ENCODE data around the gene SPAG6.
A peak's percentile ranks its signal among the peaks of the same experiment; 100 is the strongest.

Gene SPAG6

DNA sequence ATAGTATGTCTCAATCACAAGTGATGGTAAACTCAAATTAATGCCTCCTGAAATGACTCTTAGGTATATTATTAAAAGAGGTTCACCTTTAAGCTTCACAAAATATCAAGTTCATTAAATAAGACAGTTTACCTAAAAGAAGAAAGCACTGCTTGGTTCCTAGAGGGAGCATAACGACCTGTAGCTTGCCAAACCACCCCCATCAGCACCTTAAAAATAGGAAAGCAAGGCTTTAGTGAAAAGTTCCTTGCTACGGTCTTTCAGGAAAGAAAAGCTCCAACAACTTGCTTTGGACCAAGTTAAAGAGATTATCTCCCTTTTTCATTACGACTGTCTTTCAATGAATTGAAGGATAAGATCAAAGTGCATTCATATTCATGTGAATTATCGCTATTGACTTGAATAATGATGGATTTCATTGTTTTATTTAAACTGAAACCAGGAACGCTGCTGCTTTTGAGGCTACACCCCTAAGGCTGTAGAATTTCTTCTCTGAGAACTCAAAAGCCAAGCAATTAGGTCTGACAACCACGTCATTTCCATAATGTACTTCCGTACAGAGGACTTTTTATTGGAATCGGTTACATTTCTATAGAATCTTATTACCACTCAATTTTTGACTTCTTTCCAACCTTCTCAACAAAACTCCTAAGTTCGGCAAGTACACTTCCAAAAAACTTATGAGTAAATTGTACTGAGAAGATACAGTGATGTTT is 7.0 kb upstream of the SPAG6 start:
- no peak overlapping the region for H3K4me3 ChIP-seq (ENCODE audit: low read depth, low read length)
- TF ChIP-seq, protein P1, sequence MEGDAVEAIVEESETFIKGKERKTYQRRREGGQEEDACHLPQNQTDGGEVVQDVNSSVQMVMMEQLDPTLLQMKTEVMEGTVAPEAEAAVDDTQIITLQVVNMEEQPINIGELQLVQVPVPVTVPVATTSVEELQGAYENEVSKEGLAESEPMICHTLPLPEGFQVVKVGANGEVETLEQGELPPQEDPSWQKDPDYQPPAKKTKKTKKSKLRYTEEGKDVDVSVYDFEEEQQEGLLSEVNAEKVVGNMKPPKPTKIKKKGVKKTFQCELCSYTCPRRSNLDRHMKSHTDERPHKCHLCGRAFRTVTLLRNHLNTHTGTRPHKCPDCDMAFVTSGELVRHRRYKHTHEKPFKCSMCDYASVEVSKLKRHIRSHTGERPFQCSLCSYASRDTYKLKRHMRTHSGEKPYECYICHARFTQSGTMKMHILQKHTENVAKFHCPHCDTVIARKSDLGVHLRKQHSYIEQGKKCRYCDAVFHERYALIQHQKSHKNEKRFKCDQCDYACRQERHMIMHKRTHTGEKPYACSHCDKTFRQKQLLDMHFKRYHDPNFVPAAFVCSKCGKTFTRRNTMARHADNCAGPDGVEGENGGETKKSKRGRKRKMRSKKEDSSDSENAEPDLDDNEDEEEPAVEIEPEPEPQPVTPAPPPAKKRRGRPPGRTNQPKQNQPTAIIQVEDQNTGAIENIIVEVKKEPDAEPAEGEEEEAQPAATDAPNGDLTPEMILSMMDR (IDR thresholded peaks at IDR 0.05; ENCODE audit: borderline replicate concordance, insufficient read depth, low read depth, low read length): no peak

DNA sequence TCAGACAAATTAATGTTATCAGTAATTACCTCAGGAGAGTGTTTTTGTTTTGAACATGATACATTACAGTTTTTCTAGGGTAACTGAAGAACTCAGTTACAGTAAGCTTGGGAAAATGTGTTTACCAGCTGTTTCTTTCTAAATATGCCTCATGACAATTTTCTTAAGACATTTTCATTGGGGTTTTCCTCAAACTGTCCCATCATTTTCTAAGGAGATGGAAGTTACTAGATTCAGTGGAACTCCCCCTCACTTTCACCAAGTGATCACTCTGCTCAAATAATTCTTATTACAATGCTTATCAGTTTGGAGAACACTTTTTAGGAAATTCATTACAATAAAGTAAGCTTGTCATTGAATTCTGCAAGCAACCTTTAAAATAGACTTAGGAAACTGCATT is 6.4 kb upstream of the SPAG6 start:
- H3K4me3 ChIP-seq (ENCODE audit: low read depth, low read length): no peak overlapping the region
- TF ChIP-seq, protein P1 (IDR thresholded peaks at IDR 0.05; ENCODE audit: borderline replicate concordance, insufficient read depth, low read depth, low read length): no peak

DNA sequence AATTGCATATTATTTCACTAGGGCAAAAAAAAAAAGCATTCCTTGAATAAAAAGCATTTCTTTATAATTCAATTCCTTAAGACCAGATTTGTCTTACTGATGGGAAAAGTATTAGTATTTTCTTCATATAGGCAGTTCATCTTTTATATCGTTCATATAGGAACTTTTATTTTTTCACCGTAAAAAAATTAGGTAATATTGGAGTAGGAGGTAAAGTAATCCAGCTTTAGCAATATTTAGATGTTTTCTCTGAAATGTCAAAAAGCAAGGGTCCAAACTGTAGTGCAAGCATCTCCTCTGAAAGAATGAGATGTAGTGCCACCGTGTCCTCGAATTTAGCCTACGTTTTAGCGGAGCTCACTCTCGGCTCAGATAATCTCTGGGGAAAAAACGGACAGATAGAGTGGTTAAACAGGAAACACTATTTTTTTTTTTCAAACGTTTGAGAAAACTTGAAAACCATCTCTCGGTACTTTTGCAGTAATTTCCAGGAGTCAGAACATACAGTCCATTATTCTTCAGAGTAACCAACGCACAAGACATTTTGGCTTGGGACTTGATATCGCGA is 5.5 kb upstream of the SPAG6 start:
- TF ChIP-seq, protein P1 (IDR thresholded peaks at IDR 0.05; ENCODE audit: borderline replicate concordance, insufficient read depth, low read depth, low read length): no peak
- peak overlapping the region; percentile 71 for H3K4me3 ChIP-seq (ENCODE audit: low read depth, low read length)

GRCh38 chr10:22340329-22341189 is 4.7 kb upstream of the SPAG6 start:
- peak overlapping the region; percentile 71 for H3K4me3 ChIP-seq (ENCODE audit: low read depth, low read length)
- TF ChIP-seq, protein P1 (IDR thresholded peaks at IDR 0.05; ENCODE audit: borderline replicate concordance, insufficient read depth, low read depth, low read length): no peak

DNA sequence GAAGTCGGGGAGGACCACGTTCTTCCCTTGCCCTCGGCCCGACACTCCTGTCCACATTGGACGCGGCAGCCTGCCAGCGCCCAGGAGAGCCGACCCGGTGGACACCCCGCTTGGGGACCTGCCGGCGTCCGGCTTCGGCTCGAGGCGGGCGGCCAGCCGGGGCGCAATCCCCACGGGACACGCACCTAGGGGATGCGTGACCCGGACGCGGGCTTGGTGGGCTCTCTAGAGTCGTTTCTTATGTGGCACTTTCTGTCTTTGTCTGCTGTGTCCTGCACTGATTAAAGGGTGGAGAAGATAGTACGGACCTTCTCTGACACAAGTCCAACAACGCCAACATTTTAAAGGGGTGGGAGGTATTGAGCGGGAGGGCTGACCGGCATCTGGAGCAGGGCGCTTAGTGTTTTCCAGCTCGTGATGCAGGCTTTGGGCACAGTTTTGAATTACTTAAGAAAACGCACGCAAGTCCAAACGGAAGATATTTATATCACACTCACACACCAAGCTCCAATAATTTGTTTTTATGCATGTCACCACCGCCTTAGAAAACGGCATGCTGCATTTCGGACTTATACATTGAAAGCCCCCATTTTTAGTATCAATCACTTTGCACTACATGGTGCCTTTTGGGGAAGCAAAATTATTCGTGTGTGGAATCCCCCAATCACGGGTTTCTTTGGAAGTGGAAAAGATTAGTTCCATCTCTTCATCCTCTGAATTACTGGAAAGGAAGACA is 3.9 kb upstream of the SPAG6 start:
- TF ChIP-seq, protein P1 (IDR thresholded peaks at IDR 0.05; ENCODE audit: borderline replicate concordance, insufficient read depth, low read depth, low read length): no peak
- peak overlapping the region; percentile 71 for H3K4me3 ChIP-seq (ENCODE audit: low read depth, low read length)

DNA sequence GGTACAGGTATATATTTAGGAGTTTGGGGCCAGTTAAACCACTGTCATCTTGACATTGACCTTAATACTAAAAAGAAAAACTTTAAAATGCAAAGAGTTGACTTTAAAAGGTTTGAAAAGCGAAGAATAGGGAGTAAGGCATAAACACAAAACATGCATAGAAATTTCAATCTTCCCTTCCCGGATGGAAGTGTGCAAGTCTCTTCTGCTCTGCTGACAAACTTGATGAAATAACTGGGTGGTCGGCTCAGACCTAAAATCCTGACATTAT is 3.4 kb upstream of the SPAG6 start:
- TF ChIP-seq, protein P1 (IDR thresholded peaks at IDR 0.05; ENCODE audit: borderline replicate concordance, insufficient read depth, low read depth, low read length): no peak
- H3K4me3 ChIP-seq (ENCODE audit: low read depth, low read length): no peak overlapping the region
